Neuron (in vitro differentiated cells): ENCODE measurements around the gene CYP4X1.
"Not testable (repeated sequence)": the region's sequence is repeated elsewhere in the genome, so short reads cannot be mapped to it uniquely, and the experiment has no call there.

Source experiments
- H2AFZ ChIP-seq: one replicate; pipeline ENCODE4 v1.6.1; 2013; ENCODE audit warnings: low read depth, mild to moderate bottlenecking, inconsistent platforms, low read length, moderate library complexity
- H3K27me3 ChIP-seq: one replicate; pipeline ENCODE4 v1.6.1; 2013; ENCODE audit warnings: low read length; ENCODE audit not compliant: insufficient read depth
- H3K36me3 ChIP-seq: one replicate; pipeline ENCODE4 v1.6.1; 2013; ENCODE audit warnings: low read length; ENCODE audit not compliant: insufficient read depth
- H3K4me1 ChIP-seq: one replicate; pipeline ENCODE4 v1.6.1; 2013; ENCODE audit warnings: low read length; ENCODE audit not compliant: insufficient read depth
- H3K4me3 ChIP-seq: 2 replicates; pipeline ENCODE4 v1.5.1; 2013; ENCODE audit warnings: mild to moderate bottlenecking, low read length, moderate library complexity
- H3K9me3 ChIP-seq: one replicate; pipeline ENCODE4 v1.6.1; 2013; ENCODE audit warnings: low read length

Gene CYP4X1

GRCh38 chr1:47030170-47030805 lies 6.8 kb downstream of the CYP4X1 start:
- Histone ChIP-seq H2AFZ (no peak overlapping the region), H3K27me3 (peaks cover 3% of the 10 kb centered on the region), H3K36me3 (no peaks in the 10 kb centered on the region), H3K9me3 (no peaks in the 10 kb centered on the region), H3K4me1 (no peaks in the 10 kb centered on the region), H3K4me3 (no peak overlapping the region)

- Histone ChIP-seq H3K9me3 (no peaks in the 10 kb centered on the region), H3K4me1 (no peaks in the 10 kb centered on the region), H3K36me3 (no peaks in the 10 kb centered on the region), H3K27me3 (peaks cover 3% of the 10 kb centered on the region), H2AFZ (no peak overlapping the region), H3K4me3 (no peak overlapping the region)
Measured at GRCh38 chr1:47031059-47031458, 7.6 kb downstream of the CYP4X1 start.

- H3K4me3 ChIP-seq = no peak overlapping the region
- no peaks in the 10 kb centered on the region for H3K9me3 ChIP-seq
- H3K36me3 ChIP-seq = no peaks in the 10 kb centered on the region
- H3K27me3 ChIP-seq = peaks cover 3% of the 10 kb centered on the region
- no peaks in the 10 kb centered on the region for H3K4me1 ChIP-seq
- no peak overlapping the region for H2AFZ ChIP-seq
Measured at GRCh38 chr1:47031585-47031984, 8.1 kb downstream of the CYP4X1 start.

GRCh38 chr1:47036764-47037163 lies 13.3 kb downstream of the CYP4X1 start:
- Histone ChIP-seq H3K4me1 (no peaks in the 10 kb centered on the region), H3K4me3 (no peak overlapping the region), H2AFZ (no peak overlapping the region), H3K27me3 (peaks cover 3% of the 10 kb centered on the region), H3K9me3 (no peaks in the 10 kb centered on the region), H3K36me3 (no peaks in the 10 kb centered on the region)

- H2AFZ ChIP-seq = no peak overlapping the region
- no peaks in the 10 kb centered on the region for H3K4me1 ChIP-seq
- no peaks in the 10 kb centered on the region for H3K9me3 ChIP-seq
Measured at GRCh38 chr1:47059376-47059775, 35.9 kb downstream of the CYP4X1 start.

GRCh38 chr1:47067097-47067594 lies 43.7 kb downstream of the CYP4X1 start, which contains the start of gene CYP4Z1:
Gene CYP4Z1, plus strand, starts transcription at chr1:47067231. Its CDS starts 260 bp downstream, at chr1:47067491.
- Histone ChIP-seq H3K4me3 (no peak within 1 kb of the TSS), H2AFZ (no peak within 1 kb of the TSS), H3K36me3 (no peaks in the 10 kb centered on the region), H3K9me3 (no peaks in the 10 kb centered on the region), H3K27me3 (no peaks in the 10 kb centered on the region), H3K4me1 (no peaks in the 10 kb centered on the region)

More at GRCh38 chr1:47059376-47059775, 35.9 kb downstream of the CYP4X1 start:
- no peaks in the 10 kb centered on the region for H3K36me3 ChIP-seq
- no peaks in the 10 kb centered on the region for H3K27me3 ChIP-seq
- H3K4me3 ChIP-seq = no peak overlapping the region

GRCh38 chr1:47069080-47069479 lies 45.6 kb downstream of the CYP4X1 start:
- not testable (repeated sequence) for H3K4me1 ChIP-seq, H3K27me3 ChIP-seq, H3K36me3 ChIP-seq, H3K9me3 ChIP-seq, H2AFZ ChIP-seq, H3K4me3 ChIP-seq

- not testable (repeated sequence) for H3K4me1 ChIP-seq, H3K36me3 ChIP-seq, H3K4me3 ChIP-seq, H3K27me3 ChIP-seq, H3K9me3 ChIP-seq, H2AFZ ChIP-seq
Measured at GRCh38 chr1:47069509-47069908, 46.0 kb downstream of the CYP4X1 start.

- not testable (repeated sequence) for H3K36me3 ChIP-seq, H3K27me3 ChIP-seq, H3K4me1 ChIP-seq, H2AFZ ChIP-seq, H3K4me3 ChIP-seq, H3K9me3 ChIP-seq
Measured at GRCh38 chr1:47089356-47089755, 65.9 kb downstream of the CYP4X1 start.

GRCh38 chr1:47091476-47091875 lies 68.0 kb downstream of the CYP4X1 start:
- H3K4me3 ChIP-seq, H3K27me3 ChIP-seq, H3K4me1 ChIP-seq, H3K36me3 ChIP-seq, H3K9me3 ChIP-seq, H2AFZ ChIP-seq: not testable (repeated sequence)
